MM.1S (cell line): ENCODE data around the gene GRB10.

Source experiments
- CTCF ChIP-seq: fragments of 300-600 bp; sonication (generic); IDR thresholded peaks from 2 replicates; pipeline ENCODE4 v1.5.1; 2016; ENCODE audit warnings: antibody characterized with exemption, low read length, mixed read lengths
- EZH2phosphoT487 ChIP-seq: fragments of 300-600 bp; sonication (generic); IDR thresholded peaks from 2 replicates; pipeline ENCODE4 v1.6.1; 2018; ENCODE audit warnings: antibody characterized with exemption, low read length

- TF ChIP-seq CTCF (no peak), EZH2phosphoT487 (no peak)
Measured at GRCh38 chr7:50788382-50788781, 5.7 kb upstream of the GRB10 start.
